ENCODE data around the gene CRYBG3.
A peak's percentile ranks its signal among the peaks of the same experiment; 100 is the strongest.

Gene CRYBG3

GRCh38 chr3:97804471-97804870 is 17.3 kb upstream of the CRYBG3 start:
- TF ChIP-seq CTCF (IDR thresholded peaks at IDR 0.05; ENCODE audit: poor library complexity, severe bottlenecking): no peak
- no peak overlapping the region for H3K27ac ChIP-seq (ENCODE audit: poor library complexity, severe bottlenecking)
- no peaks in the 10 kb centered on the region for H3K9me3 ChIP-seq (ENCODE audit: severe bottlenecking)
- H3K36me3 ChIP-seq (ENCODE audit: low read depth): no peaks in the 10 kb centered on the region
- no peaks in the 10 kb centered on the region for H3K27me3 ChIP-seq (ENCODE audit: insufficient read depth, poor library complexity, severe bottlenecking)
- no peak overlapping the region for H3K4me3 ChIP-seq (ENCODE audit: severe bottlenecking)
- H3K4me1 ChIP-seq (ENCODE audit: insufficient read depth, poor library complexity, severe bottlenecking): no peaks in the 10 kb centered on the region
- DNase-seq (ENCODE audit: low spot score): no peak
- ATAC-seq (ENCODE audit: low read depth): no peak

- no peak for TF ChIP-seq CTCF (IDR thresholded peaks at IDR 0.05; ENCODE audit: poor library complexity, severe bottlenecking)
- ATAC-seq (ENCODE audit: low read depth) (peak; percentile 89), DNase-seq (ENCODE audit: low spot score) (no peak)
- H3K4me1 ChIP-seq (ENCODE audit: insufficient read depth, poor library complexity, severe bottlenecking): peaks cover 10% of the 10 kb centered on the region
- H3K9me3 ChIP-seq (ENCODE audit: severe bottlenecking): no peaks in the 10 kb centered on the region
- H3K4me3 ChIP-seq (ENCODE audit: severe bottlenecking): no peak overlapping the region
- H3K36me3 ChIP-seq (ENCODE audit: low read depth): no peaks in the 10 kb centered on the region
- H3K27ac ChIP-seq (ENCODE audit: poor library complexity, severe bottlenecking): peak overlapping the region; percentile 12
- no peaks in the 10 kb centered on the region for H3K27me3 ChIP-seq (ENCODE audit: insufficient read depth, poor library complexity, severe bottlenecking)
Measured at GRCh38 chr3:97810779-97811390, 10.9 kb upstream of the CRYBG3 start.

GRCh38 chr3:97815149-97815917 is 6.5 kb upstream of the CRYBG3 start:
- no peaks in the 10 kb centered on the region for H3K27me3 ChIP-seq (ENCODE audit: insufficient read depth, poor library complexity, severe bottlenecking)
- H3K27ac ChIP-seq (ENCODE audit: poor library complexity, severe bottlenecking): no peak overlapping the region
- no peak for TF ChIP-seq CTCF (IDR thresholded peaks at IDR 0.05; ENCODE audit: poor library complexity, severe bottlenecking)
- H3K9me3 ChIP-seq (ENCODE audit: severe bottlenecking): no peaks in the 10 kb centered on the region
- peaks cover 10% of the 10 kb centered on the region for H3K4me1 ChIP-seq (ENCODE audit: insufficient read depth, poor library complexity, severe bottlenecking)
- H3K36me3 ChIP-seq (ENCODE audit: low read depth): no peaks in the 10 kb centered on the region
- no peak overlapping the region for H3K4me3 ChIP-seq (ENCODE audit: severe bottlenecking)
- DNase-seq (ENCODE audit: low spot score): no peak
- peak; percentile 67 for ATAC-seq (ENCODE audit: low read depth)

- DNase-seq (ENCODE audit: low spot score) (no peak), ATAC-seq (ENCODE audit: low read depth) (no peak)
- no peaks in the 10 kb centered on the region for H3K36me3 ChIP-seq (ENCODE audit: low read depth)
- H3K27ac ChIP-seq (ENCODE audit: poor library complexity, severe bottlenecking): no peak overlapping the region
- no peak overlapping the region for H3K4me3 ChIP-seq (ENCODE audit: severe bottlenecking)
- H3K4me1 ChIP-seq (ENCODE audit: insufficient read depth, poor library complexity, severe bottlenecking): no peaks in the 10 kb centered on the region
- no peaks in the 10 kb centered on the region for H3K9me3 ChIP-seq (ENCODE audit: severe bottlenecking)
- no peaks in the 10 kb centered on the region for H3K27me3 ChIP-seq (ENCODE audit: insufficient read depth, poor library complexity, severe bottlenecking)
- TF ChIP-seq CTCF (IDR thresholded peaks at IDR 0.05; ENCODE audit: poor library complexity, severe bottlenecking): no peak
Measured at GRCh38 chr3:97816811-97817210, 5.0 kb upstream of the CRYBG3 start.

- Histone ChIP-seq H3K4me1 (ENCODE audit: insufficient read depth, poor library complexity, severe bottlenecking) (peaks cover 1% of the 10 kb centered on the region), H3K27me3 (ENCODE audit: insufficient read depth, poor library complexity, severe bottlenecking) (no peaks in the 10 kb centered on the region), H3K27ac (ENCODE audit: poor library complexity, severe bottlenecking) (no peak overlapping the region), H3K4me3 (ENCODE audit: severe bottlenecking) (no peak overlapping the region), H3K36me3 (ENCODE audit: low read depth) (no peaks in the 10 kb centered on the region), H3K9me3 (ENCODE audit: severe bottlenecking) (no peaks in the 10 kb centered on the region)
- ATAC-seq (ENCODE audit: low read depth) (no peak), DNase-seq (ENCODE audit: low spot score) (no peak)
- no peak for TF ChIP-seq CTCF (IDR thresholded peaks at IDR 0.05; ENCODE audit: poor library complexity, severe bottlenecking)
Measured at GRCh38 chr3:97817965-97818364, 3.8 kb upstream of the CRYBG3 start.
